ENCODE data around the gene TULP4.
"Not testable (repeated sequence)": the region's sequence is repeated elsewhere in the genome, so short reads cannot be mapped to it uniquely, and the experiment has no call there.

TULP4 gene

GRCh38 chr6:158296854-158297324 is 15.4 kb upstream of the TULP4 start:
- not testable (repeated sequence) for DNase-seq

- DNase-seq: peak; percentile 15
Measured at GRCh38 chr6:158297657-158298056, 14.6 kb upstream of the TULP4 start.

- not testable (repeated sequence) for DNase-seq
Measured at GRCh38 chr6:158300306-158301143, 11.7 kb upstream of the TULP4 start.

- DNase-seq: not testable (repeated sequence)
Measured at GRCh38 chr6:158301561-158301960, 10.7 kb upstream of the TULP4 start.

GRCh38 chr6:158302195-158302796 is 10.0 kb upstream of the TULP4 start:
- DNase-seq: not testable (repeated sequence)

GRCh38 chr6:158303210-158303731 is 9.0 kb upstream of the TULP4 start:
- no peak for DNase-seq

GRCh38 chr6:158304254-158304653 is 8.0 kb upstream of the TULP4 start:
- no peak for DNase-seq

- DNase-seq: no peak
Measured at GRCh38 chr6:158309814-158310213, 2.5 kb upstream of the TULP4 start.

- no peak for DNase-seq
Measured at GRCh38 chr6:158311193-158311592, 1.1 kb upstream of the TULP4 start.

GRCh38 chr6:158311626-158312025 is 639 bp upstream of the TULP4 start:
- DNase-seq: no peak

GRCh38 chr6:158312672-158313397 is 570 bp downstream of the TULP4 start:
- no peak for DNase-seq

GRCh38 chr6:158313989-158314388 is 1.7 kb downstream of the TULP4 start:
- DNase-seq: peak; percentile 46

- DNase-seq: peak; percentile 38
Measured at GRCh38 chr6:158314737-158315136, 2.5 kb downstream of the TULP4 start.

- no peak for DNase-seq
Measured at GRCh38 chr6:158316022-158316421, 3.8 kb downstream of the TULP4 start.

GRCh38 chr6:158321960-158322359 is 9.7 kb downstream of the TULP4 start:
- peak; percentile 74 for DNase-seq

GRCh38 chr6:158322400-158322723 is 10.1 kb downstream of the TULP4 start:
- no peak for DNase-seq

- DNase-seq: peak; percentile 88
Measured at GRCh38 chr6:158322724-158323560, 10.7 kb downstream of the TULP4 start.

GRCh38 chr6:158323561-158323958 is 11.3 kb downstream of the TULP4 start:
- DNase-seq: peak; percentile 67

- no peak for DNase-seq
Measured at GRCh38 chr6:158324136-158324535, 11.9 kb downstream of the TULP4 start.

GRCh38 chr6:158327211-158327610 is 14.9 kb downstream of the TULP4 start:
- DNase-seq: no peak

- no peak for DNase-seq
Measured at GRCh38 chr6:158328952-158329351, 16.7 kb downstream of the TULP4 start.

- no peak for DNase-seq
Measured at GRCh38 chr6:158329531-158329930, 17.3 kb downstream of the TULP4 start.

- DNase-seq: no peak
Measured at GRCh38 chr6:158330016-158330415, 17.8 kb downstream of the TULP4 start.
